ENCODE measurements around the gene TNPO1.
"Not testable (repeated sequence)": the region's sequence is repeated elsewhere in the genome, so short reads cannot be mapped to it uniquely, and the experiment has no call there.

Gene TNPO1

GRCh38 chr5:72855821-72856220 lies 39.4 kb downstream of the TNPO1 start:
- no peak for DNase-seq

DNA sequence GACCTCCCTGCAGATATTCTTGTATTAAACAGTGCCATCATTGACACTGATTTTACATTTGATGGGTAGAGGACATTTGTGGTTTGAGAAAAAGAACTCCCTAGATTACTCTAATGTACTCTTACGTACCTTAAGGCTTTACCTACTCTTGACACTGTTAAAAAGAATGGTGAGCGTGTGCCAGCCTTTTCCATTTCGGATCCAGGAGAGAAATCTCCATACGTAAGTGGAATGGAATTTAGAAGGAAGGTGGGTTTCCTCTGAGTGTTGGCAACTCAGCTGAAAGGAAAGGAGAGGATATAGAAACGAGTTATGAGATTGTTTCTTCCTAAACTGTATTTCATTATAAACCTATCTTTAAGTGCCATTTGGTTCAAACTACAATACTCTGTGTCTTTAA lies 40.9 kb downstream of the TNPO1 start:
- DNase-seq = no peak

GRCh38 chr5:72859127-72859526 lies 42.7 kb downstream of the TNPO1 start:
- DNase-seq = no peak

GRCh38 chr5:72860499-72860898 lies 44.0 kb downstream of the TNPO1 start:
- DNase-seq = no peak

DNA sequence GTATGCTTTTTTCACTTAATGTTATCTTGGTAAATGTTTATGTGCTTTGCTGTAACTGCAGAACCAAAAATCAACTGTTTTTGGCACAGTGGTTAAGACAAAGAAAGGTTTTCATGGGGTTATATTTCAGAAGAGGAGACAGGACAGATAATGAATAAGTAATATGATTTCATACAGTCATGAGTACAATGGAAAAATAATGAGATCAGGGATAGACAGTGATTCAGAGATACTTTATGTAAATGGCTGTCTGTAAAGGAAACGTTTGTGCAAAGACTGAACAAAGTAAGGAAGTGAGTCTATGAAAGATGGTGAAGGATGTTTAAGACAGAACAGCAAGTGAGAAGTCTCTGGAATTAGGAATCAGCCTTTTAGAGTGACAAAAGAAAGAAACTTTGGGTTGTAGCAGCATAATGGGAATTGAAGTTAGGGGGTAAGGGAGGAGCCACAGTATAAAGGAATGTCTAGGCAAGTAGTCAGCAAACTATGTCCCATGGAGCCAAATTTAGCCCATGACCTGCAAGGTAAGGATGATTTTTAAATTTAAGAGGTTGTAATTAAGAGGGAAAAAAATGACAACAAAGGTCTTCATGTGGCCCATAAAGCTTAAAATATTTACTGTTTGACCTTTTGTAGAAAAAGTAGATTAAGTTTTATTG lies 55.0 kb downstream of the TNPO1 start:
- DNase-seq = no peak

DNA sequence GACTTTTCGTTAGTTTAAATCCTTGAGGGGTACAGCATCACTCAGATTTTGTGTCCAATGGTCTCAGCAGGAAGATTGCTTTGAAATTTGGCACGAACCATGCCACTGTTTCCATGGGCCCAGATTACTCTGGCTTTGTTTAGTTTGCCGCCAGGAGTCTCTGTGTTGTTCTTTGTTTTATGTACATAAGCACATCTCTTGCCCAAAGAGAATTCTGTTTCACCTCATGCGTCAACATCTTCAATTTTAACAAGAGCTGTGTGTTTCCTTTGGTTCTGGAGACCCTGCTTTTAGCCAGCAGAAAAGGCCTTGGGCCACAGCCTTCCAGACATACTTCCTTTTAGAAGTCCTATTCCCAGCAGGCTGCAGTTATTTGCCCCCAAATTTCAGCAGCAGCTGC lies 62.4 kb downstream of the TNPO1 start:
- DNase-seq = no peak

DNA sequence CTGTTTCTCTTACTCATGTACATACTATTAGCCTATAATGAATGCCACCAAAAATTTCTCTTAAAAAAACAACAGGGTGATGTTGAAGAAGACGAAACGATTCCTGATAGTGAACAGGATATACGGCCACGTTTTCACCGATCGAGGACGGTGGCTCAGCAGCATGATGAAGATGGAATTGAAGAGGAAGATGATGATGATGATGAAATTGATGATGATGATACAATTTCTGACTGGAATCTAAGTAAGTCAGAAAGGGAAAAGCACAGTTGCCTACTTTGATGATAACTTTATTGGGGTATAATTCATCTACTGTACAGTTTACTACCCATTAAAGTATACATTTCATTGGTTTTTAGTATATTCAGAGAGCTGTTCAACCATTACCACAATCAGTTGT lies 66.5 kb downstream of the TNPO1 start:
- DNase-seq = no peak

GRCh38 chr5:72883850-72884249 lies 67.4 kb downstream of the TNPO1 start:
- DNase-seq = no peak

DNA sequence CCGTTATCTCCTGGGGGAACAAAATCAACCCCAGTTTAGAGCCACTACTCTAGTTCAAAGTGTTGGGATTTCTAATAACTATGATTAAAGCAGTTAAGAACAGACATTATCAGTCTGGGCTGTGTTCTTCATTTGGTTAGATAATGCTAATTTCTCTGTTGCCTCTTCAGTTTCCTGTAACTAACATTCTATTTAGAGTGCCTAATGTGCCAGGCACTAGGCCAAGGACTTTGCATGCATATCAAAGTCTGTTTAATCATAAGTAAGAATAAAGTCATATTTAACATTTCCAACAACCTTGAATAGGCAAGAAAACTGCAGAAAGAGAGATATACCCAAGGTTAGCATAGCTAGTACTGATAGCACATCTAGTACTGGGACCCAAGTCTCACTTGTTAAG lies 68.4 kb downstream of the TNPO1 start:
- DNase-seq = no peak

DNA sequence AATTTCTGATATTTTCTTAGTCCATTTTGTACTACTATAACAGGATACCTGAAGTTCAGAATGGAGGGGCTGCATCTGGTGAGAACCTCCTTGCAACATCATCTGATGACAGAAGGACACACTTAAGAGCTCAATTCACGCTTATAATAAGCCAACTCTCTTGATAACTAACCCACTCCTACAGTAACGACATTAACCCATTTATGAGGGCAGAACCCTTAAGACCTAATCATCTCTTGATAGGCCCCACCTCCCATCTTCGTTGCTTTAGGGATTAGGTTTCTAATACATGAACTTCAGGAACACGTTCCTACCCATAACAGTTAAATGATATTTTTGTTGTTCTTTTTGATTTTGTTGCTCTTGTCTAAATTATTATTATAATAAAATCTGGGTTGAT lies 69.4 kb downstream of the TNPO1 start:
- DNase-seq = no peak

DNA sequence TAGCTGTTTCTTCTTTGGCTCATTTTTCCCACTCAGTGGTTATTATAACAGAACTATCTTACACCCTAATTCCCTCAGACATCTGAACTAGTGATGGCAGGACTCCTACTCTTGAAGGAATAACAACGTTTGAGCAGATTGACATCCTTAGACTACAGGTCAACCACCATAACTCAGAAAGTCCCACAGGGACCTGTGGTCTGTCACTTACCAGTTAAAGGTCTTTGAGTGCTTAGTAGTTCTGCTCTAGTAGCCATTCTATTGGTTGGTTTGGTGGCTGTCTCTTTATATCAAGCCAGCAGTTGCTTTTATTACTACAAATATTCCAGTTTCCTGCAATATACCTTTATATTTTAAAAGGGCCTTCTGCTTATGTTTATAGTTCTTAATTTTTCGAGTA lies 72.1 kb downstream of the TNPO1 start:
- DNase-seq = no peak

GRCh38 chr5:72889324-72889723 lies 72.9 kb downstream of the TNPO1 start:
- no peak for DNase-seq

- DNase-seq = no peak
Measured at GRCh38 chr5:72892846-72893245, 76.4 kb downstream of the TNPO1 start.

GRCh38 chr5:72895758-72896157 lies 79.3 kb downstream of the TNPO1 start:
- DNase-seq = no peak

DNA sequence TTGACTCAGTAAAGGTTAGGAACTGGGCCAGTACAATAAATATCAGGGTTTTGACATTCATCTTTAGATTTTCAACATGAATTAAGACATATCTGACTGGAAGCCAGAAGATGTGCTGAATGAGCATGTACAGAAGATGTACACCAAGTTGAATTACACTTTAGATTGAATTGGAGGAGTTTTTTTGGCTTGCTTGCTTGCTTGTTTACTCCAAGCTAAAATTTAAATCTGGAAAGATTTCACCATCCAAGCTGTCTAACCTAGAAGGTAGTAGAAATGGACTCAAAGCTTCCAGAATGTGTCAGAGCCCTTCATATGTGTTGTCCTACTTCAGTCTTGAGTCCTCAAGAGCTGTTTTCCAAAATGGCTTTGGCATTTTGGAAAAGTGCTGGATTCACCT lies 90.3 kb downstream of the TNPO1 start:
- no peak for DNase-seq

- no peak for DNase-seq
Measured at GRCh38 chr5:72908664-72909063, 92.2 kb downstream of the TNPO1 start.

DNA sequence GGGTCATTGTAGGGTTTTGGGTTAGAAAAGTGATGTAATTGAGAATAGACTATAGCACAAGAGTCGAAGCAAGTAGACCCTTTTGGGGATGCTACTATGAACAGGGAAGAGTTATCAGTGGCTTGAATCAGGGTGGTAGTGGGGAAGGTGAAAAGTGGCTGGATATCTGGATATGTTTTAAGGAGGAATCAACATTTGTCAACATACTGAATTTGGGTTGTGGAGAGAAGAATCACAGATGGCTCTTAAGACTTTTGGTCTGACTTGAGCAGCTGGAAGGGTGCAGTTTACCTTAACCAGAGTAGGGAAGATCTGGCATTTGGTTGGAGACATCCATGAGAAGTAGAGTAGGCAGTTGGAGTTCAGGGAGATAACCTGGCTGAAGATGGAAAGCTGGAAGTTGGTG lies 100.9 kb downstream of the TNPO1 start:
- DNase-seq = no peak

DNA sequence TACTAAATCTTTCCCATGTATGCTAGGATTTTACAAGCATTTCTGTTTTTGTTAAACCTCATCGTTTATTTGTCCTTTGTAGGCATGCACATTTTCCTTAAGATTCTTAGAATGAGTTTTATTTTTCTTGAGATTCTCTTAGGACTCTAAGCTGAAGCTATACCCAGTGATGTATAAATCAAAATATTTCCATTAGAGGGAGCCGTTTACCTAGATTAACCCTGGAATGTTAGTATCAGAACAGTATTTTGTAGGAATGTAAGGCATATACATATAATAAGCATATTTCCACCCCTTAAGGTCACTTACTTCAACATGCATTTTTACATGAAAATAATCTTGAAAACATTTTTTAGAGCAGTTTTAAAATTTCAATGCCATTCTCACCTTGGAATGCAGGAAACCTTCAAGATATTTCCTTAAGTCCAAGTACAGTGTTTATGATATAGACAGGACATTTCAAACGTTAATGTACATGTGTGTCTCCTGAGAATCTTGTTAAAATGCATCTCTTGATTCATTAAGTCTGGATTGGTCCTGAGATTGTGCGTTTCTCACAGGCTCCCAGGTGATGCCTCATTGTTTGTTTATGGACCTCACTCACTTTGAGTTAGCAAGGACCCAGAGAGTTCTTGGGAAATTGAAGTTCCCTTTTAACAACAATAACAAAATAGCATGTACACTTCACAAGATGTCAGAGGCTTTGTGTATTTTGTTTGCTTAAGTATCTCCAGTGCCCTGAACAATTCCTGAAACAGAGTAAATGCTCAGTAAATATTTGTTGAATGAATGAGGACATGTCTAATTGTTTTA lies 104.4 kb downstream of the TNPO1 start:
- DNase-seq = no peak

GRCh38 chr5:72921886-72922285 lies 105.4 kb downstream of the TNPO1 start:
- DNase-seq = no peak

DNA sequence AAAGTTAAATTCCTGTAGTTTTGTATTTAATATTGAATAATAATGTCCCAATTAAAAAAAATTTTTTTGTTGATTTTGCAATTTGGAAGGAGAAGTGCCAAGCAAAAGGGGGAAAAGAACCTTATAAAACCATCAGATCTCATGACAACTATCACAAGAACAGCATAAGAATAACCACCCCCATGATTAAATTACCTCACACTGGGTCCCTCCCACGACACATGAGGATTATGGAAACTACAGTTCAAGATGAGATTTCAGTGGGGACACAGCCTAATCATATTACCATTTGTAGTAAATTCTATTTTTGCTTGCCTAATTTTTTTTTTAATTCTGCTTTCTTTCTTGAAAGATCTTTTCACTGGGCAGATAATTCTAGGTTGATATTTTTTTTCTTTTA lies 106.0 kb downstream of the TNPO1 start:
- no peak for DNase-seq

DNA sequence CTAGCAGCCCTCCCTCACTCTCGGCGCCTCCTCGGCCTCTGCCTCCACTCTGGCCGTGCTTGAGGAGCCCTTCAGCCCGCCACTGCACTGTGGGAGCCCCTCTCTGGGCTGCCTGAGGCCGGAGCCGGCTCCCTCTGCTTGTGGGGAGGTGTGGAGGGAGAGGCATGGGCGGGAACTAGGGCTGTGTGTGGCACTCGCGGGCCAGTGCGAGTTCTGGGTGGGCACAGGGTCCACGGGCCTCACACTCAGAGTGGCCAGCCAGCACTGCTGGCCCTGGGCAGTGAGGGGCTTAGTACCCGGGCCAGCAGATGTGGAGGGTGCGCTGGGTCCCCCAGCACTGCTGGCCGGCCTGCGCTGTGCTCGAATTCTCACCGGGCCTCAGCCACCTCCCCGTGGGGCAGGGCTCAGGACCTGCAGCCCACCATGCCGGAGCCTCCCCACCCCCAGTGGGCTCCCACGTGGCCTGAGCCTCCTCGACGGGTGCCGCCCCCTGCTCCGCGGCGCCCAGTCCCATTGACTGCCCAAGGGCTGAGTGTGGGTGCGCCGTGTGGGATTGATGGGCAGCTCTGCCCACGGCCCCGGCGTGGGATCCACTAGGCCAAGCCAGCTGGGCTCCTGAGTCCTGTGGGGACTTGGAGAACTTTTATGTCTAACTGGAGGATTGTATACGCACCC lies 109.0 kb downstream of the TNPO1 start:
- DNase-seq = no peak

GRCh38 chr5:72932686-72933085 lies 116.2 kb downstream of the TNPO1 start:
- not testable (repeated sequence) for DNase-seq

GRCh38 chr5:72934953-72935725 lies 118.7 kb downstream of the TNPO1 start:
- not testable (repeated sequence) for DNase-seq
